Upper lobe of left lung (tissue), 6 donors: ENCODE data around the gene TNPO1. TPM values are rescaled to one million over a fixed set of nuclear protein-coding genes. Genes with fewer than 3 reads are reported as not detected.
A peak's percentile ranks its signal among the peaks of the same experiment; 100 is the strongest.

Experiments used
- ATAC-seq, 2 donors: fragments of 200-7000 bp; cut with Tn5 transposase; one replicate each; pipeline ENCODE4 v1.9.1; 2022; ENCODE audit warnings: mild to moderate bottlenecking in 2 of 2, moderate library complexity in 2 of 2; ENCODE audit not compliant: low FRiP score in 2 of 2
- DNase-seq, 2 donors: peaks; one replicate each; pipeline ENCODE4 v3.0.0-alpha.2; 2019 to 2020
- H3K27ac ChIP-seq, 4 donors: fragments of 200-600 bp; sonication (generic); one replicate each; pipeline ENCODE4 v1.5.1; 2016 to 2019
- H3K27me3 ChIP-seq, 4 donors: fragments of 200-600 bp; sonication (generic); one replicate each; pipeline ENCODE4 v1.5.1; 2017 to 2019
- H3K36me3 ChIP-seq, 4 donors: fragments of 200-600 bp; sonication (generic); one replicate each; pipeline ENCODE4 v1.5.1; 2016 to 2019
- H3K4me1 ChIP-seq, 4 donors: fragments of 200-600 bp; sonication (generic); one replicate each; pipeline ENCODE4 v1.5.1; 2018 to 2019
- H3K4me3 ChIP-seq, 4 donors: fragments of 200-600 bp; sonication (generic); one replicate each; pipeline ENCODE4 v1.5.1; 2017 to 2019; ENCODE audit warnings: mild to moderate bottlenecking in 2 of 4, moderate library complexity in 1 of 4
- H3K9me3 ChIP-seq, 4 donors: fragments of 200-600 bp; sonication (generic); one replicate each; pipeline ENCODE4 v1.5.1; 2018 to 2019
- CTCF ChIP-seq, 6 experiments: fragments of 450-650 bp in 4 of 6; fragments of 200-600 bp in 2 of 6; sonication (generic) in 2 of 6; IDR thresholded peaks; one replicate each; pipeline ENCODE4 v1.5.1; 2016 to 2019; ENCODE audit warnings: antibody characterized with exemption in 6 of 6
- EP300 ChIP-seq, 4 donors: sonication (generic); formaldehyde crosslinking; IDR thresholded peaks; one replicate each; pipeline ENCODE4 v1.5.1; 2017; ENCODE audit warnings: antibody characterized with exemption in 4 of 4, control low read depth in 2 of 4
- POLR2A ChIP-seq, 4 donors: fragments of 450-650 bp; IDR thresholded peaks; one replicate each; pipeline ENCODE4 v1.5.1; 2016 to 2017; ENCODE audit warnings: antibody characterized with exemption in 4 of 4, mild to moderate bottlenecking in 2 of 4
- POLR2AphosphoS5 ChIP-seq, 2 donors: sonication (generic); formaldehyde crosslinking; IDR thresholded peaks; one replicate each; pipeline ENCODE4 v1.5.1; 2017; ENCODE audit warnings: antibody characterized with exemption in 2 of 2
- WGBS, 2 donors: methylation state at CpG; one replicate each; pipeline ENCODE4 v1.1.5; 2017 to 2018; 5-methylcytosine and 5-hydroxymethylcytosine counted together
- total RNA-seq, 6 donors: library from RNA; depleted of rRNA in 4 of 6; stranded (reverse); fragments of >200 nt in 4 of 6; gene quantifications; one replicate each; pipeline versions ENCODE4 v1.1.0 to v1.2.1, GENCODE V29; 2016 to 2021
- donor health status: DM: no; HTN: no; CAD: no; lungs with moderate emphysema.
- donor health status: DM: no; HTN: yes; CAD: no; lungs with severe emphysema.

Gene TNPO1
- 100 to 1,000 TPM in 1 of 6 donors, 10 to 100 TPM in 5; 39.5 to 150 (median 70.9) TPM for total RNA-seq

- DNase-seq, result peak; percentile 95 to 99
- no peaks in the 10 kb centered on the region for H3K27me3 ChIP-seq
- 0% methylated on average over 24 to 47 of the region's 93 CpGs for WGBS, 2 donors
- peaks cover 4 to 26% (median 18%) of the 10 kb centered on the region in 4 donors for H3K4me1 ChIP-seq
- peak within 1 kb of the TSS; percentile 96 to 99 (median 98) for H3K27ac ChIP-seq
- peak; percentile 95 to 97 for ATAC-seq
- TF ChIP-seq POLR2A (IDR thresholded peaks at IDR 0.05) (peak; percentile 35 to 97 (median 93)), CTCF (IDR thresholded peaks at IDR 0.05) (peak in 2 of 6 experiments; percentile 5 to 14), POLR2AphosphoS5 (IDR thresholded peaks at IDR 0.05) (peak; percentile 75 to 97), EP300 (IDR thresholded peaks at IDR 0.05) (peak in 1 of 4 donors; percentile 32)
- peak within 1 kb of the TSS; percentile 48 to 83 (median 62) for H3K4me3 ChIP-seq
- no peaks in the 10 kb centered on the region for H3K36me3 ChIP-seq
- H3K9me3 ChIP-seq, result no peaks in the 10 kb centered on the region
Observed at GRCh38 chr5:72816284-72817075, at the start of gene TNPO1. Gene TNPO1 (plus strand): TSS chr5:72816661. CDS start chr5:72816738, 77 bp downstream.

GRCh38 chr5:72767289-72768010 lies 49.0 kb upstream of the TNPO1 start:
- no peak for DNase-seq
- 59 to 71% methylated on average over 7 of the region's 7 CpGs for WGBS, 2 donors
- H3K27ac ChIP-seq, result no peak overlapping the region
- H3K4me1 ChIP-seq, result no peaks in the 10 kb centered on the region
- no peak overlapping the region for H3K4me3 ChIP-seq
- TF ChIP-seq CTCF (IDR thresholded peaks at IDR 0.05), result no peak
- no peak for TF ChIP-seq EP300 (IDR thresholded peaks at IDR 0.05)
- no peak for TF ChIP-seq POLR2AphosphoS5 (IDR thresholded peaks at IDR 0.05)
- no peak for TF ChIP-seq POLR2A (IDR thresholded peaks at IDR 0.05)
- no peak for ATAC-seq
- no peaks in the 10 kb centered on the region for H3K36me3 ChIP-seq
- H3K9me3 ChIP-seq, result no peaks in the 10 kb centered on the region
- no peaks in the 10 kb centered on the region for H3K27me3 ChIP-seq

GRCh38 chr5:72770266-72770665 lies 46.2 kb upstream of the TNPO1 start:
- H3K9me3 ChIP-seq, result no peaks in the 10 kb centered on the region
- H3K4me1 ChIP-seq, result no peaks in the 10 kb centered on the region
- WGBS, 2 donors, result 97 to 98% methylated on average over 4 of the region's 4 CpGs
- H3K36me3 ChIP-seq, result no peaks in the 10 kb centered on the region
- H3K4me3 ChIP-seq, result no peak overlapping the region
- H3K27me3 ChIP-seq, result no peaks in the 10 kb centered on the region
- DNase-seq (no peak), ATAC-seq (no peak)
- TF ChIP-seq EP300 (IDR thresholded peaks at IDR 0.05), result no peak
- no peak for TF ChIP-seq CTCF (IDR thresholded peaks at IDR 0.05)
- TF ChIP-seq POLR2A (IDR thresholded peaks at IDR 0.05), result no peak
- no peak for TF ChIP-seq POLR2AphosphoS5 (IDR thresholded peaks at IDR 0.05)
- no peak overlapping the region for H3K27ac ChIP-seq

- 93% methylated on average over 1 of the region's 1 CpG for WGBS, 2 donors
- TF ChIP-seq POLR2AphosphoS5 (IDR thresholded peaks at IDR 0.05) (no peak), CTCF (IDR thresholded peaks at IDR 0.05) (no peak), POLR2A (IDR thresholded peaks at IDR 0.05) (no peak), EP300 (IDR thresholded peaks at IDR 0.05) (no peak)
- ATAC-seq, result no peak
Observed at GRCh38 chr5:72776684-72777083, 39.8 kb upstream of the TNPO1 start.

More at GRCh38 chr5:72776684-72777083, 39.8 kb upstream of the TNPO1 start:
- H3K27me3 ChIP-seq, result no peaks in the 10 kb centered on the region
- peaks cover 0 to 15% (median 11%) of the 10 kb centered on the region in 4 donors for H3K9me3 ChIP-seq
- H3K4me3 ChIP-seq, result no peak overlapping the region
- H3K4me1 ChIP-seq, result no peaks in the 10 kb centered on the region
- H3K27ac ChIP-seq, result no peak overlapping the region
- no peaks in the 10 kb centered on the region for H3K36me3 ChIP-seq
- no peak for DNase-seq
